Measurements from ENCODE around the gene MUC22. TPM values are rescaled to one million over a fixed set of nuclear protein-coding genes. Genes with fewer than 3 reads are reported as not detected.

Gene MUC22
- total and polyA plus RNA-seq, 4 donors = not detected

- peaks cover 0 to 6% (median 0%) of the 10 kb centered on the region in 4 donors for H3K27me3 ChIP-seq (ENCODE audit: control insufficient read depth in 4 of 4, insufficient read depth in 4 of 4, low read length in 3 of 4)
- no peak for DNase-seq (ENCODE audit: low spot score)
- WGBS = 88% methylated on average over 4 of the region's 4 CpGs
Measured at GRCh38 chr6:30972816-30973215, 37.5 kb upstream of the MUC22 start.

GRCh38 chr6:30974490-30975252 is 35.6 kb upstream of the MUC22 start:
- Histone ChIP-seq H3K9me3 (ENCODE audit: control insufficient read depth in 4 of 4, low read length in 3 of 4) (no peaks in the 10 kb centered on the region), H3K27ac (ENCODE audit: low read depth in 1 of 2, low read length in 2 of 2) (no peak overlapping the region), H3K4me1 (ENCODE audit: control insufficient read depth in 4 of 4, insufficient read depth in 4 of 4, low read length in 3 of 4) (no peaks in the 10 kb centered on the region), H3K36me3 (ENCODE audit: control insufficient read depth in 4 of 4, insufficient read depth in 3 of 4, low read depth in 1 of 4, low read length in 3 of 4) (no peaks in the 10 kb centered on the region), H3K4me3 (ENCODE audit: low read depth in 1 of 3, low read length in 3 of 3) (no peak overlapping the region), H3K27me3 (ENCODE audit: control insufficient read depth in 4 of 4, insufficient read depth in 4 of 4, low read length in 3 of 4) (peaks cover 0 to 6% (median 0%) of the 10 kb centered on the region in 4 donors), H3K9ac (ENCODE audit: low read depth in 1 of 2, low read length in 2 of 2) (no peak overlapping the region)
- no peak for DNase-seq (ENCODE audit: low spot score)
- TF ChIP-seq JUND (IDR thresholded peaks at IDR 0.05) = no peak
- TF ChIP-seq ATF3 (IDR thresholded peaks at IDR 0.05) = no peak
- no peak for TF ChIP-seq FOXA2 (IDR thresholded peaks at IDR 0.05)
- TF ChIP-seq TAF1 (conservative IDR thresholded peaks at IDR 0.05) = no peak
- no peak for TF ChIP-seq NR2F2 (IDR thresholded peaks at IDR 0.05)
- TF ChIP-seq FOXA1 (IDR thresholded peaks at IDR 0.05) = no peak
- TF ChIP-seq ZBTB33 (IDR thresholded peaks at IDR 0.05) = no peak
- 75% methylated on average over 4 of the region's 4 CpGs for WGBS

More at GRCh38 chr6:30972816-30973215, 37.5 kb upstream of the MUC22 start:
- TF ChIP-seq EGR1 (IDR thresholded peaks at IDR 0.05; ENCODE audit: low read depth in 2 of 2) (no peak), RXRA (IDR thresholded peaks at IDR 0.05) (no peak), HNF4G (IDR thresholded peaks at IDR 0.05) (no peak), ATF3 (IDR thresholded peaks at IDR 0.05) (no peak), FOXA2 (IDR thresholded peaks at IDR 0.05) (no peak), TAF1 (conservative IDR thresholded peaks at IDR 0.05) (no peak), GABPA (IDR thresholded peaks at IDR 0.05 in 1 of 2, conservative IDR thresholded peaks at IDR 0.05 in 1 of 2) (no peak), MAX (IDR thresholded peaks at IDR 0.05) (no peak), SP1 (IDR thresholded peaks at IDR 0.05) (no peak), NR2F2 (IDR thresholded peaks at IDR 0.05) (no peak)
- H3K4me3 ChIP-seq (ENCODE audit: low read depth in 1 of 3, low read length in 3 of 3) = no peak overlapping the region
- no peak overlapping the region for H3K9ac ChIP-seq (ENCODE audit: low read depth in 1 of 2, low read length in 2 of 2)
- H3K9me3 ChIP-seq (ENCODE audit: control insufficient read depth in 4 of 4, low read length in 3 of 4) = no peaks in the 10 kb centered on the region
- no peaks in the 10 kb centered on the region for H3K4me1 ChIP-seq (ENCODE audit: control insufficient read depth in 4 of 4, insufficient read depth in 4 of 4, low read length in 3 of 4)
- no peak overlapping the region for H3K27ac ChIP-seq (ENCODE audit: low read depth in 1 of 2, low read length in 2 of 2)
- H3K36me3 ChIP-seq (ENCODE audit: control insufficient read depth in 4 of 4, insufficient read depth in 3 of 4, low read depth in 1 of 4, low read length in 3 of 4) = no peaks in the 10 kb centered on the region

- H3K36me3 ChIP-seq (ENCODE audit: control insufficient read depth in 4 of 4, insufficient read depth in 3 of 4, low read depth in 1 of 4, low read length in 3 of 4) = no peaks in the 10 kb centered on the region
- H3K27me3 ChIP-seq (ENCODE audit: control insufficient read depth in 4 of 4, insufficient read depth in 4 of 4, low read length in 3 of 4) = no peaks in the 10 kb centered on the region
- DNase-seq (ENCODE audit: low spot score) = no peak
- H3K4me1 ChIP-seq (ENCODE audit: control insufficient read depth in 4 of 4, insufficient read depth in 4 of 4, low read length in 3 of 4) = peaks cover 0 to 8% (median 0%) of the 10 kb centered on the region in 4 donors
- H3K9ac ChIP-seq (ENCODE audit: low read depth in 1 of 2, low read length in 2 of 2) = no peak overlapping the region
- H3K9me3 ChIP-seq (ENCODE audit: control insufficient read depth in 4 of 4, low read length in 3 of 4) = no peaks in the 10 kb centered on the region
- H3K27ac ChIP-seq (ENCODE audit: low read depth in 1 of 2, low read length in 2 of 2) = no peak overlapping the region
- WGBS = 53% methylated on average over 1 of the region's 1 CpG
- H3K4me3 ChIP-seq (ENCODE audit: low read depth in 1 of 3, low read length in 3 of 3) = no peak overlapping the region
- TF ChIP-seq YY1 (IDR thresholded peaks at IDR 0.05) (no peak), REST (IDR thresholded peaks at IDR 0.05) (no peak), TAF1 (conservative IDR thresholded peaks at IDR 0.05) (no peak), SP1 (IDR thresholded peaks at IDR 0.05) (no peak), EGR1 (IDR thresholded peaks at IDR 0.05; ENCODE audit: low read depth in 2 of 2) (no peak), FOXA2 (IDR thresholded peaks at IDR 0.05) (no peak), HNF4A (conservative IDR thresholded peaks at IDR 0.05) (no peak), JUND (IDR thresholded peaks at IDR 0.05) (no peak), HNF4G (IDR thresholded peaks at IDR 0.05) (no peak), RXRA (IDR thresholded peaks at IDR 0.05) (no peak), RAD21 (IDR thresholded peaks at IDR 0.05) (no peak), ZBTB33 (IDR thresholded peaks at IDR 0.05) (no peak), FOXA1 (IDR thresholded peaks at IDR 0.05) (no peak)
Measured at GRCh38 chr6:30979141-30979540, 31.1 kb upstream of the MUC22 start.

All from liver (tissue), 9 donors.